Mononuclear cell (primary cell): ENCODE results near the gene LRRFIP2. TPM values are rescaled to one million over a fixed set of nuclear protein-coding genes. Genes with fewer than 3 reads are reported as not detected.
"Not testable (repeated sequence)": the region's sequence is repeated elsewhere in the genome, so short reads cannot be mapped to it uniquely, and the experiment has no call there.

Experiments used
- H3K27me3 ChIP-seq: 2 replicates; pipeline ENCODE4 v1.6.0; 2011; ENCODE audit warnings: low read length, control low read depth; ENCODE audit not compliant: insufficient read depth
- H3K4me1 ChIP-seq: 2 replicates; pipeline ENCODE4 v1.5.1; 2011; ENCODE audit warnings: mild to moderate bottlenecking, low read length, control low read depth; ENCODE audit not compliant: insufficient read depth
- H3K4me3 ChIP-seq: 2 replicates; pipeline ENCODE4 v1.5.1; 2011; ENCODE audit warnings: mild to moderate bottlenecking, low read length, moderate library complexity
- H3K9me3 ChIP-seq: 2 replicates; pipeline ENCODE4 v1.5.1; 2011; ENCODE audit warnings: low read depth, mild to moderate bottlenecking, control low read depth, low read length
- total RNA-seq: library from RNA; depleted of rRNA; stranded (reverse); fragments of >200 nt; gene quantifications from one replicate; pipeline ENCODE4 v1.2.3, GENCODE V29; 2012

The LRRFIP2 gene
- total RNA-seq, 1 donor: 63.1 TPM

DNA sequence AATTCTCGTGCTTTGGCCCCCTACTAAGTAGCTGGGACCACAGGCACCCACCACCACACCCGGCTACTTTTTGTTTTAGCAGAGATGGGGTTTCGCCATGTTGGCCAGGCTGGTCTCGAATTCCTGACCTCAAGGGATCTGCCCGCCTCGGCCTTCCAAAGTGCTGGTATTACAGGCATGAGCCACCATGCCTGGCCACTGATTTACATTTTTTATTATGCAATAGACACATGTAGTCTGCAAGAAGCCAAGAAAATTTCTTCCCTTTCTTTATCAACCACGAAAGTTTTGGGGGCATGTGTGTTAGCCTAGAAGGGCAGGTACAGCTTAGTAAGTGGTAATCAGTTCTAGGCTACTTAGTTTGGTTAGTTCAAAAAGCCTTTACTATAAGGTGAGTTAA is 51.1 kb downstream of the LRRFIP2 start:
- Histone ChIP-seq H3K9me3 (no peaks in the 10 kb centered on the region), H3K4me3 (no peak overlapping the region), H3K27me3 (no peaks in the 10 kb centered on the region), H3K4me1 (peaks cover 4% of the 10 kb centered on the region)

DNA sequence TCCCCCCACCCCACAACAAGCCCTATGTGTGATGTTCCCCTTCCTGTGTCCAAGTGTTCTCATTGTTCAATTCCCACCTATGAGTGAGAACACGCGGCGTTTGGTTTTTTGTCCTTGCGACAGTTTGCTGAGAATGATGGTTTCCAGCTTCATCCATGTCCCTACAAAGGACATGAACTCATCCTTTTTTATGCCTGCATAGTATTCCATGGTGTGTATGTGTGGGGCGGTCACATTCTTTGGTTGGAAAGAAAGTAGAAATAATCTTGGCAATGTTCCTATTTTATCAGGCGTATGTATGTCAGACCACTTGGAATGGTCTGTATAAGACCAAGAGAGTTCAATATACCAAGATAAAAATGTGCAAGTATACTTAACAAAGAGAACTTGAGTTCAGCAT is 52.3 kb downstream of the LRRFIP2 start:
- not testable (repeated sequence) for H3K9me3 ChIP-seq, H3K4me1 ChIP-seq, H3K27me3 ChIP-seq, H3K4me3 ChIP-seq

DNA sequence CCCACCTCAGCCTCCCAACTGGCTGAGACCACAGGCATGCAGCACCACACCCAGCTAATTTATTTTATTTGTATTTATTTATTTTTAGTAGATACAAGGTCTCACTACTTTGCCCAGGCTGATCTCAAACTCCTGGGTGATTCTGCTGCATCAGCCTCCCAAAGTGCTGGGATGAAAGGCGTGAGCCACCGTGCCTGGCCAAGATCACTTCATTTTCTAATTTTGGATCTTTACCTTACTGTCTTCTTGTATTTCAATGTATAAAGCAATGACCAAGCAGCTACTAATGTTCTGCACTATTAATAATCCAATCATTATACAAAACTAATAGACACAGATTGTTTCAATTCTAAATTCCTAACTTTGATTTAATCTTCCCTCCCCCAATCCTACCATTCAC is 56.2 kb downstream of the LRRFIP2 start:
- H3K27me3 ChIP-seq: no peaks in the 10 kb centered on the region
- H3K4me3 ChIP-seq: no peak overlapping the region
- H3K9me3 ChIP-seq: no peaks in the 10 kb centered on the region
- H3K4me1 ChIP-seq: no peaks in the 10 kb centered on the region

DNA sequence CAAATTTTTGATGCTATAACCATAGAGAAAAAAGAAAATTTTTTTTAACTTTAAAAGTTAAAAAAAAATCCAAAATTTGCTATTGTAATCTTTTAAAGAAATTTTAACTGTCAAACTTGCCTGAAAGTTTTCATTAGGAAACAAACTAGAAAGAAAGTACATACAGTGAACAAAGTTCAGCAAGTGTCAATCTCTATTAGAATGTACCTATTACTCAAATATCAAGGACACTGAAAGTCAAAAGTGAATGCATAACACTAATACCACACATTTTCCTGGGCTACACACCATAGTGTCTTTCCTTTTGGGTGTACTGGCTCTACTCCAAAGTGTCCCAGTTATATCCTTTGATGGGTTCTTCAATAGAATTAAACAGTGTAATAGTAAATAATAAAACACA is 56.8 kb downstream of the LRRFIP2 start:
- no peak overlapping the region for H3K4me3 ChIP-seq
- H3K9me3 ChIP-seq: no peaks in the 10 kb centered on the region
- no peaks in the 10 kb centered on the region for H3K4me1 ChIP-seq
- no peaks in the 10 kb centered on the region for H3K27me3 ChIP-seq

DNA sequence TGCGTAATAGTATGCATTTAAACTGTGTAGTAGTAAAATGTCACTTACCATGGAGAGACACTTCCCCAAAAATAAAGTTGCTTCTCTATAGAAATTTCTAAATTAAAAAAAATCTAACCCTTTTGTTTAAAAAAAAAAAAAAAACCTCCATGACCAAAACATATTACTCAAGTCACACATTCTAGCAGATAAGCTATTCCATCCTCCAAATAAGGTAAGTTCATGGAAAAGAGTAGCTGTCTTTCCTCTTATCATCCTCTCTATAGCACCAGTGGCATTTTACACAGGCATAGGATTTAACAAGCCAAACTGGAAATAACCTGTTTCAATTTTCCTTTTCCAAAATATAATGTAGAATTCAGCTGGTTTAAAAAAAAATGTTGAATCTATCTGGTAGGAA is 57.4 kb downstream of the LRRFIP2 start:
- Histone ChIP-seq H3K4me1 (no peaks in the 10 kb centered on the region), H3K4me3 (no peak overlapping the region), H3K9me3 (no peaks in the 10 kb centered on the region), H3K27me3 (no peaks in the 10 kb centered on the region)

DNA sequence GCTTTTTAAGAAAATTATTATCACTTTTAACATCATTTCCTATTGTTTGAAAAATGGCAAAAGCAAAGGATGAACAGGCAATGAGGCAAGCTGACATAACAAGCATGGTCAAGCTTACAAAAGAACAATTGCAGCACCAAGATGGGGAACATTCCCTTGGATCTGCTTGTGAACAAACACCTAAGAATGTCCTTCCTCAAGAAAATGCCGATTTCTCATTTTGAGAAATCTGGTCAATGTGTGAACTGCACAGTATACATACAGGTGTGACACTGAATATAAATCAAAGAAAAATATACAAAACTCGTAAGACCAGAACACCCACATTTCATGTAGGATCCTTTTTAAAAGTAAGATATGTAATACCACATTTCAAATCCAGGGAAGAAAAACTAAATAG is 58.9 kb downstream of the LRRFIP2 start:
- no peak overlapping the region for H3K4me3 ChIP-seq
- H3K27me3 ChIP-seq: no peaks in the 10 kb centered on the region
- no peaks in the 10 kb centered on the region for H3K9me3 ChIP-seq
- H3K4me1 ChIP-seq: no peaks in the 10 kb centered on the region

DNA sequence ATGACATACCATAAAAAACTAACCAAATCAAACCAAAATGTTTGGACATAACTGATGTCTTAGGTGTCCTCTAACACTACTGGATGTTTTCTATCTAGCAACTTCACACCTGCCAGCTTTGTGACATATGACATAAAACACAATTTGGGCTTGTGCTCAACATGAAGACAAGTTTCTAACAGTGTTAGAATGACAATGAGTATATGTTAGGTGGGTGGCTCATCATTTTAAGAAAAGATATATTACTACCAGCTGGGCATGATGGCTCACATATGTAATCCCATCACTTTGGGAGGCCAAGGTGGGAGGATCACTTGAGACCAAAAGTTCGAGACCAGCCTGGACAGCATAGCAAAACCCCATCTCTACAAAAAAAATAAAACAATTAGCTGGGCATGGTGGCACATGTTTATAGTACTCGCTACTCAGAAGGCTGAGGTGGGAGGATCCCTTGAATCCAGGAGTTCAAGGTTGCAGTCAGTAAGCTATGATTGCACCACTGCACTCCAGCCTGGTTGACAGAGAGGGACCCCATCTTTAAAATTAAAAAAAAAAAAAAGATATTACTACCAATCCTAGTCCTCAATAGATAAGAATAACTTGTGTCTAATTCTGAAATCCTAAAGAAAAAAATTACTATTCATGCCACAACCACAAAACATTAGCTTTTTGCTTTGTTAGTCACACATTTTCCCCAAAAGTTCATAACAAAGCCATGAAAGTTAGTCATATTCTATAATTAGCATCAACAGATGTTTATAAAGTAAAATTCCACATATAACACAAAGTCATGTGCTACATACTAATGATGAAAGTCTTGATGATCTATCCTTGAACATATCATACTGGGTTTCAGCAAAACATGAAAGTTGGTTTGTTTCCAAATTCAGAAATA is 59.9 kb downstream of the LRRFIP2 start:
- H3K27me3 ChIP-seq: no peaks in the 10 kb centered on the region
- H3K4me1 ChIP-seq: no peaks in the 10 kb centered on the region
- no peak overlapping the region for H3K4me3 ChIP-seq
- H3K9me3 ChIP-seq: no peaks in the 10 kb centered on the region

DNA sequence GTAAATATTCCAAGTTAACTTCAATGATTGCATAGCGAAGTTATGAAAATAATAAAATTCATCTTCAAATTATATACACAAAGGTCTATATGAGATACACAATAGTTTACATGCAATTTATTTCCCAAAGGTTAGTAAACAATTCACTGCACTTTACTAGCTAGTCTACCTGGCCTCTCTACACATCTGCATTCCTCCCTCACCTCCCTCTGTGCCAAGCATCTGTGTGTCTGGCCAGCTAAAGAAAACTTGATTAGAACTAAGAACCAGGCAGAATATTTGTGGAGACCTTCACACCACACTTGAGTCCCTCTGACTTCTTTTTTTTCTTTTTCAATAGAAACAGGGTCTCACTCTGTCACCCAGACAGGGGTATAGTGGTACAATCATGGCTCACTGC is 61.4 kb downstream of the LRRFIP2 start:
- Histone ChIP-seq H3K4me1 (no peaks in the 10 kb centered on the region), H3K9me3 (no peaks in the 10 kb centered on the region), H3K4me3 (no peak overlapping the region), H3K27me3 (no peaks in the 10 kb centered on the region)

DNA sequence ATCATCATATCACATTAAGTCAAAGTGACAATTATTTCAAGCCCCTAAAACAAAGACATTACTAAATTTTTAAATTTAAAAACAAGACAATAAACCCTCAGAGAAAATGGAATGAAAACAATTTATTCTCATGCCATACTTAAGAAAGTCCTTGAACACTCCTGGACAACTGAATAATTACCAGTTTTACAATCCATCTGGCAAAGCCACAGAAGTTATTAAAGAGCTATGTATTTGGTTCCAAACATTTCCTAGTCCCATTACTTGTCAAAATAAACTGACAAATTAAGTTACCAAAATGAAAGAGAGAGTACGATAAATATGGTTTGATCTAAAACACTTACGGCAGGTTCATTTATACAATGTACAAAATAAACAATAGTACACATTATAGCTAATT is 63.2 kb downstream of the LRRFIP2 start:
- no peaks in the 10 kb centered on the region for H3K9me3 ChIP-seq
- no peaks in the 10 kb centered on the region for H3K4me1 ChIP-seq
- no peaks in the 10 kb centered on the region for H3K27me3 ChIP-seq
- H3K4me3 ChIP-seq: no peak overlapping the region

DNA sequence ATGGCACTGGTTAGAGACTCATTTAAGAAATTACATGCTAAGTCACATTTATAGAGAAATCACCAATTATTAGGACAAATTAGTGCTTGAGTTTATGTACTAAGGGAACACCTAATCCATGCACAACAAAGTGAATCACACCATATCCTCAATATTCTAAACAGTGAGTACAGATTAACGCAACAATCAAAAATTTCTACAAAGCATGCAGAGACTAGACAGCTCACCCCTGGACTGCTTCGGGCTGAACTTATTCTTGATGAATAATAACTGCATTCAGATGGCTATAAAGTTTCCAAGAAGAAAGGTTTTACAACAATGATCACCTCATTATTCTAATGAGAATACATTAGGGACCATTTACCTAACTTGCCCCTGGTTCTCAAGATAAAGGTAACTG is 66.5 kb downstream of the LRRFIP2 start:
- peaks cover 4% of the 10 kb centered on the region for H3K4me1 ChIP-seq
- no peak overlapping the region for H3K4me3 ChIP-seq
- no peaks in the 10 kb centered on the region for H3K9me3 ChIP-seq
- no peaks in the 10 kb centered on the region for H3K27me3 ChIP-seq

DNA sequence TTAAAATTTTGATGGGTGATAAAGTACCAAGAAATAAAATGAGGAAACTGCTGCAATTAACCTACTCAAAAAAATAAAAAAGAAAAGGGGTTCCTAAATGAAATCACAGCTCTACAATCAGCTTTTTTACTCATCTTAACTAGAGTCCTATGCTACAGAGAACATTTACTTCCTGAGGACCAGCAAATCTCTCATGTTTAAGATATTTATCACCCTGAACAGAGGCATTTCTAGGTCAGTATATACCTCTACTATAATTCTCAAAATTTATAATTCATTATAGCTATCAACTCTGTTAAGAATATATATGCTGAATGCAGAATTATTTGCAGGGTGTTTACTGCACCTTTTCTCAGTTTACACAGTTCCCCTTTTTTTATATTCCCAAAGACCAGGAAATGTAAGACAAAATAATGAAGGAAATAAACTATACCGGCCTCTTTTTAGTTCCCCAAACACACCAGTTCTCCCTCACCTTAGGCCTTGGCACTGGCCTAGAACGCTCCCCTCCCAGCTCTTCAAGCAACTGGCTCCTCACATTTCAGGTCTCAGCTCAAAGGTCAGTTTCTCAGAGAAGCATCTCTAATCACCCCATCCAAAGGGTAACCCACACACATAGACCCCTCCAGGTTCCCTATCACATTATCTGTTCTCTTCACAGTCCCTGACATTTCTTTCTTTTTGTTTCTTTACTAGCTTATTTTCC is 71.1 kb downstream of the LRRFIP2 start:
- Histone ChIP-seq H3K4me3 (no peak overlapping the region), H3K9me3 (no peaks in the 10 kb centered on the region), H3K27me3 (no peaks in the 10 kb centered on the region), H3K4me1 (peaks cover 4% of the 10 kb centered on the region)

DNA sequence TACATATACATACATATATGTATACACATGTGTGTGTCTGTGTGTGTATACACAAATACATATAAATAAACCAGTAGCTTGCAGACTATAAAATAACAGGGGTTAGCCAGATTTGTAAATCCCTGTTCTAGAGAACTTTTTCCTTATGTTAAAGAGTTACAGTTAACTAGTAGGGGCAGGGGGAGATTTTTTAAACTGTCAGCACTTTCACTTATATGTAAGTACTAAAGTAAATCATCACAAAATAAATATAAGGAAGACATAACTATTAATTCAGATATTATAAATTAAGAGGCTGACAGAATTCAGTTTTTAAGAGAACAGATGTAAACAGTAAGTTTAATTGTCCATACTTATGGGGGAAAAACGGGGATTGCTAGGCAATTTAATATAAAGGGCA is 74.0 kb downstream of the LRRFIP2 start:
- H3K27me3 ChIP-seq: no peaks in the 10 kb centered on the region
- no peak overlapping the region for H3K4me3 ChIP-seq
- peaks cover 4% of the 10 kb centered on the region for H3K4me1 ChIP-seq
- H3K9me3 ChIP-seq: no peaks in the 10 kb centered on the region

DNA sequence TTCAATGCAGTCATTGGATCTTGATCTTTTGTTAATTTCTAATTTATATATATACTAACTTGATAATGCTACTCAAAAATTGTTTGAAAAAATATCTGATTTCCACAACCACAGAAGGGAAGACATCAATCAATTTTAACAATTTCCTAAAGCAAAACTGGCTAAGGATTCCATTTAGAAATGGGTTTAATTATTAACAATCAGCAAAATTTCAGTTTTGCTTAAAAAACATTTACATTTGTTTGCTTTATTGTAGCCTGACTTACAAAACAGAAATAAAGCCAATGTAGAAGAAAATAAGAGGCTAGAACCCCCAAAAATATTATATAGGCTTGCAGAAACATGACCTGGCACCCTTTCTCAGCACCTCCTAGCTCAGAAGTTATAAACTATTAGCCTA is 74.9 kb downstream of the LRRFIP2 start:
- Histone ChIP-seq H3K27me3 (no peaks in the 10 kb centered on the region), H3K4me3 (no peak overlapping the region), H3K4me1 (peaks cover 4% of the 10 kb centered on the region), H3K9me3 (no peaks in the 10 kb centered on the region)

DNA sequence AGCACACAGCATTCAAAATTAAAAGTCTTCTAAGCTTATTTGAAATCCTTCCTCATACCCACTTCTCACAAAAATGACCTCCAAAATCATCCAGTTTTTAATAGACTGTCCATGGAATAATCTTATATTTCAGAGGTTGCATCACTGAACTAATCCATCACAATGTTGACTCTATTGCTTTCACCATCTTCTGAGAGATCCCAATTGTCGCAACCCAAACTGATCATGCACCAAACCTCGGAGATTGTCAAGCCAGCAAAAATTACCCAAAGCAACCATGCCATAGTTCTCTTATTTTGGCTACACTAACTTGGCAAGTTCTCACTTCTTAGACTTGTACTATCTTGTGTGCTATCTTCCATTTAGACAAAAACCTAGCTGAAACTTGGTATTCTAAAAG is 75.5 kb downstream of the LRRFIP2 start:
- Histone ChIP-seq H3K9me3 (no peaks in the 10 kb centered on the region), H3K4me3 (no peak overlapping the region), H3K27me3 (no peaks in the 10 kb centered on the region), H3K4me1 (peaks cover 4% of the 10 kb centered on the region)

DNA sequence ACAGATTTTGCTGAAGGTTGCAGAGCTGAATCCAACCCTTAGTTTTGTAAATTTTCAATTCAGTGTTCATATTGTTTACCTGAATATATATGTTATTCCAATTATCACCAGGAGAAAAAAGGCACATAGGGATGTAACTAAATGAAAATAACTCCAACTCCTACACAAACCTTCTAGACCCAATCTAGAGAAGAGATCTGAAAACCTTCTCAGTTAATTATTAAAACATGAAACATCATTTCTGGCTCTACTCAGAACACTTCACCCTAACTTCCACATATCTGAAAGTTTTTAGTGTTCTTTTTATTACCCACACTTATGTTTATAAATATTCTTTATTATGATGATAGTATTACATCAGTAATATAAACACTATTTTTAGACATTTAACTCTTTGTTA is 76.6 kb downstream of the LRRFIP2 start:
- Histone ChIP-seq H3K4me1 (no peaks in the 10 kb centered on the region), H3K4me3 (no peak overlapping the region)

DNA sequence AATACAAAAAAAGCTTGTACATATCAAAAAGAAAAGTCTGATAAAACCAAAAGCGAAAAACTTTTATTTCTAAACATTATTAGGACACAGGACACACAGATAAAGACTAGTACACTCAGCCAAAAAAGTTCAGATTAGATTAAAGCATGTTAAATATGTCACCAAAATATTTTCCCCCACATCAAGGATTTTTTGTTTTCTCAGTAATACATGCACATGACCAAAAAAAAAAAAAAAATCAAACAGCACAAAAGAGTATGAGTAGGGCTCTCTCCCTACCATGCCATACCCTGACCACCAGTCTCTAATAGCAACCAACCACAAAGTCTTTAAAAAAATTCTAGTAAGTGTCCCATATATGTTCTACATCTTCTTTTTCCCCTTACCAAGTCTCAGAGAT is 77.4 kb downstream of the LRRFIP2 start:
- no peaks in the 10 kb centered on the region for H3K9me3 ChIP-seq
- no peak overlapping the region for H3K4me3 ChIP-seq
- H3K27me3 ChIP-seq: no peaks in the 10 kb centered on the region
- H3K4me1 ChIP-seq: no peaks in the 10 kb centered on the region

More for the DNA sequence above, 76.6 kb downstream of the LRRFIP2 start:
- H3K9me3 ChIP-seq: no peaks in the 10 kb centered on the region
- no peaks in the 10 kb centered on the region for H3K27me3 ChIP-seq
